Testis (tissue), 5 donors: ENCODE measurements around the gene SEC11A. TPM values are rescaled to one million over a fixed set of nuclear protein-coding genes. Genes with fewer than 3 reads are reported as not detected.

Experiments
- DNase-seq: peaks from one replicate; pipeline ENCODE4 v3.0.0-alpha.2; 2019
- H3K27ac ChIP-seq, 2 donors: fragments of 200-600 bp; sonication (generic); one replicate each; pipeline ENCODE4 v1.5.1; 2019
- H3K27me3 ChIP-seq: fragments of 200-600 bp; sonication (generic); one replicate; pipeline ENCODE4 v1.5.1; 2019
- H3K36me3 ChIP-seq: fragments of 200-600 bp; sonication (generic); one replicate; pipeline ENCODE4 v1.5.1; 2017; ENCODE audit warnings: low read depth; ENCODE audit errors: missing control alignments
- H3K4me1 ChIP-seq: fragments of 200-600 bp; sonication (generic); one replicate; pipeline ENCODE4 v1.5.1; 2019
- H3K4me3 ChIP-seq, 2 donors: fragments of 200-600 bp; sonication (generic); one replicate each; pipeline ENCODE4 v1.5.1; 2017 to 2019
- H3K9me3 ChIP-seq: fragments of 200-600 bp; sonication (generic); one replicate; pipeline ENCODE4 v1.5.1; 2017
- CTCF ChIP-seq, 3 experiments: fragments of 450-650 bp in 2 of 3; fragments of 200-600 bp in 1 of 3; sonication (generic) in 1 of 3; IDR thresholded peaks; one replicate each; pipeline ENCODE4 v1.5.1; 2016 to 2019; ENCODE audit warnings: antibody characterized with exemption in 3 of 3, mild to moderate bottlenecking in 2 of 3, moderate library complexity in 1 of 3
- POLR2A ChIP-seq: fragments of 450-650 bp; IDR thresholded peaks from one replicate; pipeline ENCODE4 v1.6.1; 2017; ENCODE audit warnings: antibody characterized with exemption, mild to moderate bottlenecking, moderate library complexity
- WGBS, 2 donors: methylation state at CpG; one replicate each; pipeline ENCODE4 v1.1.5; 2018; 5-methylcytosine and 5-hydroxymethylcytosine counted together
- intact Hi-C: fragments of 100-400 bp; cut with DNase I; formaldehyde crosslinking; loops from one replicate; pipeline ENCODE4 v1.15.1; 2023; ENCODE audit warnings: low total_unique reads
- long read RNA-seq, 2 donors: transcript quantifications; one replicate each; lab custom pipeline, GENCODE V29; 2026
- polyA plus RNA-seq: library from polyadenylated mRNA; stranded (reverse); fragments of 350-450 nt; fragmentation: Illumina TruSeq; extraction: RNeasy Lipid Tissue Mini Kit (QIAGEN cat#74804); gene quantifications from one replicate; pipeline ENCODE4 v1.2.3, GENCODE V29; 2014; ENCODE audit warnings: low read depth, low replicate concordance; ENCODE audit not compliant: insufficient read depth
- total RNA-seq, 2 donors: library from RNA; depleted of rRNA; stranded (reverse); fragments of >200 nt; gene quantifications; one replicate each; pipeline ENCODE4 v1.2.3, GENCODE V29; 2016

The SEC11A gene
- total RNA-seq = 10 to 100 TPM; 67.7 to 88.9 TPM
- 121 TPM for polyA plus RNA-seq
- long read RNA-seq, donor 1, transcript SEC11A-206 (2 exons, 3,626 nt) = minor isoform, 11 of 276 reads
- long read RNA-seq, donor 1, transcript SEC11A-201 (6 exons, 1,656 nt) = minor isoform, 107 of 276 reads
- long read RNA-seq, donor 1, transcript SEC11A-207 (1 exons, 2,204 nt) = major isoform, 146 of 276 reads
- long read RNA-seq, donor 1, partial matches to known transcripts = 6 of 276 reads
- long read RNA-seq, donor 1, other reads (novel, unspliced or antisense) = 0 of 276 reads
- long read RNA-seq, donor 2, transcript SEC11A-207 (1 exons, 2,204 nt) = major isoform, 91 of 156 reads
- long read RNA-seq, donor 2, transcript SEC11A-201 (6 exons, 1,656 nt) = minor isoform, 54 of 156 reads
- long read RNA-seq, donor 2, transcript SEC11A-206 (2 exons, 3,626 nt) = minor isoform, 6 of 156 reads
- long read RNA-seq, donor 2, partial matches to known transcripts = 0 of 156 reads
- long read RNA-seq, donor 2, other reads (novel, unspliced or antisense) = 0 of 156 reads

GRCh38 chr15:84716036-84716732 is at the start of gene SEC11A:
Gene SEC11A, minus strand, starts transcription at chr15:84716139. Its CDS starts 64 bp downstream, at chr15:84716075.
- no peaks in the 10 kb centered on the region for H3K9me3 ChIP-seq
- no peaks in the 10 kb centered on the region for H3K27me3 ChIP-seq
- WGBS, 2 donors = 0 to 3% methylated on average over 18 to 41 of the region's 57 CpGs
- no peaks in the 10 kb centered on the region for H3K36me3 ChIP-seq
- DNase-seq = peak; percentile 97
- TF ChIP-seq CTCF (IDR thresholded peaks at IDR 0.05) (no peak), POLR2A (peak; percentile 11)
- H3K4me1 ChIP-seq = peaks cover 7% of the 10 kb centered on the region
- peak within 1 kb of the TSS; percentile 83 for H3K4me3 ChIP-seq
- intact Hi-C loops = no loop called here
- H3K27ac ChIP-seq = peak within 1 kb of the TSS; percentile 84 to 92

- Histone ChIP-seq H3K9me3 (no peaks in the 10 kb centered on the region), H3K36me3 (no peaks in the 10 kb centered on the region), H3K27me3 (no peaks in the 10 kb centered on the region), H3K4me1 (peaks cover 14% of the 10 kb centered on the region), H3K4me3 (no peak overlapping the region), H3K27ac (no peak overlapping the region)
- no peak for DNase-seq
- WGBS, 2 donors = 93 to 98% methylated on average over 4 of the region's 4 CpGs
- intact Hi-C loops = no loop called here
- TF ChIP-seq CTCF (IDR thresholded peaks at IDR 0.05) (no peak), POLR2A (no peak)
Observed at GRCh38 chr15:84765675-84766074, 49.7 kb upstream of the SEC11A start.

GRCh38 chr15:84764989-84765388 is 49.0 kb upstream of the SEC11A start:
- WGBS, 2 donors = 92 to 97% methylated on average over 1 of the region's 1 CpG
- no peak overlapping the region for H3K4me3 ChIP-seq
- TF ChIP-seq POLR2A = no peak
- TF ChIP-seq CTCF (IDR thresholded peaks at IDR 0.05) = no peak
- no peak for DNase-seq
- H3K9me3 ChIP-seq = no peaks in the 10 kb centered on the region
- H3K36me3 ChIP-seq = no peaks in the 10 kb centered on the region
- no peaks in the 10 kb centered on the region for H3K27me3 ChIP-seq
- no peak overlapping the region for H3K27ac ChIP-seq
- intact Hi-C loops = no loop called here
- H3K4me1 ChIP-seq = peaks cover 14% of the 10 kb centered on the region

- Histone ChIP-seq H3K27ac (no peak overlapping the region), H3K4me1 (peaks cover 14% of the 10 kb centered on the region)
- intact Hi-C loops = no loop called here
Observed at GRCh38 chr15:84764585-84764984, 48.6 kb upstream of the SEC11A start.

More at GRCh38 chr15:84764585-84764984, 48.6 kb upstream of the SEC11A start:
- no peak for DNase-seq
- no peaks in the 10 kb centered on the region for H3K27me3 ChIP-seq
- no peaks in the 10 kb centered on the region for H3K9me3 ChIP-seq
- no peak overlapping the region for H3K4me3 ChIP-seq
- H3K36me3 ChIP-seq = no peaks in the 10 kb centered on the region
- TF ChIP-seq POLR2A (no peak), CTCF (IDR thresholded peaks at IDR 0.05) (no peak)
- WGBS, 2 donors = 87 to 94% methylated on average over 3 of the region's 3 CpGs
